ENCODE results near the gene GNG12.

GNG12 gene

GRCh38 chr1:67739361-67739760 is 93.9 kb downstream of the GNG12 start:
- no peak overlapping the region for H3K4me3 ChIP-seq (ENCODE audit: low read length)
- no peak for TF ChIP-seq CTCF (conservative IDR thresholded peaks at IDR 0.05; ENCODE audit: low read depth, low read length)
- DNase-seq (ENCODE audit: low read depth), result no peak

- no peak for DNase-seq (ENCODE audit: low read depth)
- H3K4me3 ChIP-seq (ENCODE audit: low read length), result no peak overlapping the region
- TF ChIP-seq CTCF (conservative IDR thresholded peaks at IDR 0.05; ENCODE audit: low read depth, low read length), result no peak
These were observed 94.9 kb downstream of the GNG12 start for GRCh38 chr1:67738401-67738800.

GRCh38 chr1:67737875-67738274 is 95.4 kb downstream of the GNG12 start:
- DNase-seq (ENCODE audit: low read depth), result no peak
- TF ChIP-seq CTCF (conservative IDR thresholded peaks at IDR 0.05; ENCODE audit: low read depth, low read length), result no peak
- H3K4me3 ChIP-seq (ENCODE audit: low read length), result no peak overlapping the region

GRCh38 chr1:67736750-67737149 is 96.5 kb downstream of the GNG12 start:
- TF ChIP-seq CTCF (conservative IDR thresholded peaks at IDR 0.05; ENCODE audit: low read depth, low read length), result no peak
- H3K4me3 ChIP-seq (ENCODE audit: low read length), result no peak overlapping the region
- DNase-seq (ENCODE audit: low read depth), result no peak

GRCh38 chr1:67735806-67736627 is 97.2 kb downstream of the GNG12 start:
- H3K4me3 ChIP-seq (ENCODE audit: low read length), result no peak overlapping the region
- no peak for TF ChIP-seq CTCF (conservative IDR thresholded peaks at IDR 0.05; ENCODE audit: low read depth, low read length)

GRCh38 chr1:67735206-67735605 is 98.1 kb downstream of the GNG12 start:
- no peak for TF ChIP-seq CTCF (conservative IDR thresholded peaks at IDR 0.05; ENCODE audit: low read depth, low read length)
- H3K4me3 ChIP-seq (ENCODE audit: low read length), result no peak overlapping the region
- no peak for DNase-seq (ENCODE audit: low read depth)

More at GRCh38 chr1:67735806-67736627, 97.2 kb downstream of the GNG12 start:
- DNase-seq (ENCODE audit: low read depth), result peak; percentile 73

- no peak for DNase-seq (ENCODE audit: low read depth)
- TF ChIP-seq CTCF (conservative IDR thresholded peaks at IDR 0.05; ENCODE audit: low read depth, low read length), result no peak
- H3K4me3 ChIP-seq (ENCODE audit: low read length), result no peak overlapping the region
These were observed 99.0 kb downstream of the GNG12 start for GRCh38 chr1:67734323-67734690.

All from retinal pigment epithelial cell (primary cell).